ENCODE data around the gene RYR2.

DNA sequence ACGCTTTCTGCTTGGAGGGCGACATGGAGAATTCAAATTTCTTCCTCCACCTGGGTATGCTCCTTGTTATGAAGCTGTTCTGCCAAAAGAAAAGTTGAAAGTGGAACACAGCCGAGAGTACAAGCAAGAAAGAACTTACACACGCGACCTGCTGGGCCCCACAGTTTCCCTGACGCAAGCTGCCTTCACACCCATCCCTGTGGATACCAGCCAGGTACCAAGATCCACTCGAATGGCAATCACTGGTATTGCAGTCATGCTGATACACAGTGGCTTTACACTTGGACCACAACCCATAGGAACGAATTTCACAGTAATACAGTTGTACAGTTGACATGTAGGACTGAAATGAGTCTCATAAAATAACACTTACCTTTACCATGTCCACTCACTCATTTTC is 461.3 kb downstream of the RYR2 start:
- TF ChIP-seq, protein P1, sequence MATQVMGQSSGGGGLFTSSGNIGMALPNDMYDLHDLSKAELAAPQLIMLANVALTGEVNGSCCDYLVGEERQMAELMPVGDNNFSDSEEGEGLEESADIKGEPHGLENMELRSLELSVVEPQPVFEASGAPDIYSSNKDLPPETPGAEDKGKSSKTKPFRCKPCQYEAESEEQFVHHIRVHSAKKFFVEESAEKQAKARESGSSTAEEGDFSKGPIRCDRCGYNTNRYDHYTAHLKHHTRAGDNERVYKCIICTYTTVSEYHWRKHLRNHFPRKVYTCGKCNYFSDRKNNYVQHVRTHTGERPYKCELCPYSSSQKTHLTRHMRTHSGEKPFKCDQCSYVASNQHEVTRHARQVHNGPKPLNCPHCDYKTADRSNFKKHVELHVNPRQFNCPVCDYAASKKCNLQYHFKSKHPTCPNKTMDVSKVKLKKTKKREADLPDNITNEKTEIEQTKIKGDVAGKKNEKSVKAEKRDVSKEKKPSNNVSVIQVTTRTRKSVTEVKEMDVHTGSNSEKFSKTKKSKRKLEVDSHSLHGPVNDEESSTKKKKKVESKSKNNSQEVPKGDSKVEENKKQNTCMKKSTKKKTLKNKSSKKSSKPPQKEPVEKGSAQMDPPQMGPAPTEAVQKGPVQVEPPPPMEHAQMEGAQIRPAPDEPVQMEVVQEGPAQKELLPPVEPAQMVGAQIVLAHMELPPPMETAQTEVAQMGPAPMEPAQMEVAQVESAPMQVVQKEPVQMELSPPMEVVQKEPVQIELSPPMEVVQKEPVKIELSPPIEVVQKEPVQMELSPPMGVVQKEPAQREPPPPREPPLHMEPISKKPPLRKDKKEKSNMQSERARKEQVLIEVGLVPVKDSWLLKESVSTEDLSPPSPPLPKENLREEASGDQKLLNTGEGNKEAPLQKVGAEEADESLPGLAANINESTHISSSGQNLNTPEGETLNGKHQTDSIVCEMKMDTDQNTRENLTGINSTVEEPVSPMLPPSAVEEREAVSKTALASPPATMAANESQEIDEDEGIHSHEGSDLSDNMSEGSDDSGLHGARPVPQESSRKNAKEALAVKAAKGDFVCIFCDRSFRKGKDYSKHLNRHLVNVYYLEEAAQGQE (IDR thresholded peaks at IDR 0.05; ENCODE audit: low read depth, low read length): no peak
- TF ChIP-seq, protein P2, sequence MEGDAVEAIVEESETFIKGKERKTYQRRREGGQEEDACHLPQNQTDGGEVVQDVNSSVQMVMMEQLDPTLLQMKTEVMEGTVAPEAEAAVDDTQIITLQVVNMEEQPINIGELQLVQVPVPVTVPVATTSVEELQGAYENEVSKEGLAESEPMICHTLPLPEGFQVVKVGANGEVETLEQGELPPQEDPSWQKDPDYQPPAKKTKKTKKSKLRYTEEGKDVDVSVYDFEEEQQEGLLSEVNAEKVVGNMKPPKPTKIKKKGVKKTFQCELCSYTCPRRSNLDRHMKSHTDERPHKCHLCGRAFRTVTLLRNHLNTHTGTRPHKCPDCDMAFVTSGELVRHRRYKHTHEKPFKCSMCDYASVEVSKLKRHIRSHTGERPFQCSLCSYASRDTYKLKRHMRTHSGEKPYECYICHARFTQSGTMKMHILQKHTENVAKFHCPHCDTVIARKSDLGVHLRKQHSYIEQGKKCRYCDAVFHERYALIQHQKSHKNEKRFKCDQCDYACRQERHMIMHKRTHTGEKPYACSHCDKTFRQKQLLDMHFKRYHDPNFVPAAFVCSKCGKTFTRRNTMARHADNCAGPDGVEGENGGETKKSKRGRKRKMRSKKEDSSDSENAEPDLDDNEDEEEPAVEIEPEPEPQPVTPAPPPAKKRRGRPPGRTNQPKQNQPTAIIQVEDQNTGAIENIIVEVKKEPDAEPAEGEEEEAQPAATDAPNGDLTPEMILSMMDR (IDR thresholded peaks at IDR 0.05): no peak
- TF ChIP-seq RCOR1 (IDR thresholded peaks at IDR 0.05; ENCODE audit: low read length) (no peak), POLR2AphosphoS5 (IDR thresholded peaks at IDR 0.05; ENCODE audit: low read depth, low read length) (no peak), JUND (IDR thresholded peaks at IDR 0.05) (no peak), RAD21 (IDR thresholded peaks at IDR 0.05; ENCODE audit: low read length) (no peak), FOSL2 (IDR thresholded peaks at IDR 0.05; ENCODE audit: borderline replicate concordance, low read depth) (no peak), NRF1 (IDR thresholded peaks at IDR 0.05; ENCODE audit: low read depth, low read length) (no peak), YY1 (IDR thresholded peaks at IDR 0.05; ENCODE audit: low read depth) (no peak), EP300 (IDR thresholded peaks at IDR 0.05; ENCODE audit: borderline replicate concordance in 1 of 2, low read depth in 1 of 2, low read length in 1 of 2) (no peak)
- TF ChIP-seq, protein P3, sequence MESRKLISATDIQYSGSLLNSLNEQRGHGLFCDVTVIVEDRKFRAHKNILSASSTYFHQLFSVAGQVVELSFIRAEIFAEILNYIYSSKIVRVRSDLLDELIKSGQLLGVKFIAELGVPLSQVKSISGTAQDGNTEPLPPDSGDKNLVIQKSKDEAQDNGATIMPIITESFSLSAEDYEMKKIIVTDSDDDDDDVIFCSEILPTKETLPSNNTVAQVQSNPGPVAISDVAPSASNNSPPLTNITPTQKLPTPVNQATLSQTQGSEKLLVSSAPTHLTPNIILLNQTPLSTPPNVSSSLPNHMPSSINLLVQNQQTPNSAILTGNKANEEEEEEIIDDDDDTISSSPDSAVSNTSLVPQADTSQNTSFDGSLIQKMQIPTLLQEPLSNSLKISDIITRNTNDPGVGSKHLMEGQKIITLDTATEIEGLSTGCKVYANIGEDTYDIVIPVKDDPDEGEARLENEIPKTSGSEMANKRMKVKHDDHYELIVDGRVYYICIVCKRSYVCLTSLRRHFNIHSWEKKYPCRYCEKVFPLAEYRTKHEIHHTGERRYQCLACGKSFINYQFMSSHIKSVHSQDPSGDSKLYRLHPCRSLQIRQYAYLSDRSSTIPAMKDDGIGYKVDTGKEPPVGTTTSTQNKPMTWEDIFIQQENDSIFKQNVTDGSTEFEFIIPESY (IDR thresholded peaks at IDR 0.05; ENCODE audit: borderline replicate concordance, low read depth): no peak
- TF ChIP-seq, protein P4, sequence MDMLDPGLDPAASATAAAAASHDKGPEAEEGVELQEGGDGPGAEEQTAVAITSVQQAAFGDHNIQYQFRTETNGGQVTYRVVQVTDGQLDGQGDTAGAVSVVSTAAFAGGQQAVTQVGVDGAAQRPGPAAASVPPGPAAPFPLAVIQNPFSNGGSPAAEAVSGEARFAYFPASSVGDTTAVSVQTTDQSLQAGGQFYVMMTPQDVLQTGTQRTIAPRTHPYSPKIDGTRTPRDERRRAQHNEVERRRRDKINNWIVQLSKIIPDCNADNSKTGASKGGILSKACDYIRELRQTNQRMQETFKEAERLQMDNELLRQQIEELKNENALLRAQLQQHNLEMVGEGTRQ (IDR thresholded peaks at IDR 0.05; ENCODE audit: borderline replicate concordance, low read depth, low read length): no peak

Data from SK-N-SH (cell line).